HG02642 (cell line): ENCODE data around the gene ITIH6.
"Not testable (repeated sequence)": the region's sequence is repeated elsewhere in the genome, so short reads cannot be mapped to it uniquely, and the experiment has no call there.

ENCODE experiments used
- ATAC-seq: cut with Tn5 transposase; IDR thresholded peaks from one replicate; pipeline ENCODE4 v1.9.1; 2021; ENCODE audit warnings: mild to moderate bottlenecking; ENCODE audit not compliant: unreplicated experiment, poor library complexity

ITIH6 gene

GRCh38 chrX:54807524-54808108 lies 9.6 kb upstream of the ITIH6 start, which contains the start of gene MAGED2:
MAGED2 (plus strand) TSS chrX:54807745; CDS start chrX:54809332, 1,587 bp downstream.
- ATAC-seq, result no peak

- ATAC-seq, result no peak
These were observed 991 bp upstream of the ITIH6 start for GRCh38 chrX:54799046-54799445.

- no peak for ATAC-seq
These were observed 3.3 kb downstream of the ITIH6 start for GRCh38 chrX:54794795-54795194.

GRCh38 chrX:54794028-54794427 lies 4.0 kb downstream of the ITIH6 start:
- no peak for ATAC-seq

GRCh38 chrX:54789405-54789804 lies 8.7 kb downstream of the ITIH6 start:
- not testable (repeated sequence) for ATAC-seq

- ATAC-seq, result no peak
These were observed 9.6 kb downstream of the ITIH6 start for GRCh38 chrX:54788446-54788845.

- ATAC-seq, result no peak
These were observed 11.1 kb downstream of the ITIH6 start for GRCh38 chrX:54786967-54787366.

- ATAC-seq, result no peak
These were observed 12.2 kb downstream of the ITIH6 start for GRCh38 chrX:54785901-54786300.

- no peak for ATAC-seq
These were observed 20.9 kb downstream of the ITIH6 start for GRCh38 chrX:54776987-54777672.

GRCh38 chrX:54776061-54776460 lies 22.0 kb downstream of the ITIH6 start:
- ATAC-seq, result no peak

GRCh38 chrX:54774391-54775094 lies 23.5 kb downstream of the ITIH6 start:
- not testable (repeated sequence) for ATAC-seq

GRCh38 chrX:54758114-54759055 lies 39.7 kb downstream of the ITIH6 start:
- no peak for ATAC-seq

- no peak for ATAC-seq
These were observed 43.2 kb downstream of the ITIH6 start for GRCh38 chrX:54754854-54755253.

- no peak for ATAC-seq
These were observed 49.4 kb downstream of the ITIH6 start for GRCh38 chrX:54748626-54749025.

GRCh38 chrX:54747733-54748393 lies 50.2 kb downstream of the ITIH6 start:
- no peak for ATAC-seq

GRCh38 chrX:54746928-54747327 lies 51.1 kb downstream of the ITIH6 start:
- ATAC-seq, result no peak

- ATAC-seq, result no peak
These were observed 52.4 kb downstream of the ITIH6 start for GRCh38 chrX:54745676-54746075.

GRCh38 chrX:54738567-54738966 lies 59.5 kb downstream of the ITIH6 start:
- not testable (repeated sequence) for ATAC-seq

- not testable (repeated sequence) for ATAC-seq
These were observed 61.6 kb downstream of the ITIH6 start for GRCh38 chrX:54736298-54736942.
